Smooth muscle cell of the coronary artery (primary cell): ENCODE results near the gene TLK2. TPM values are rescaled to one million over a fixed set of nuclear protein-coding genes. Genes with fewer than 3 reads are reported as not detected.

ENCODE experiments used
- total RNA-seq: library from RNA; depleted of rRNA; stranded (reverse); fragments of >200 nt; gene quantifications from 2 replicates; pipeline ENCODE4 v1.2.3, GENCODE V29; 2014; ENCODE audit warnings: low replicate concordance

TLK2 gene
- total RNA-seq = 43.4 and 44.0 TPM in 2 replicates

DNA sequence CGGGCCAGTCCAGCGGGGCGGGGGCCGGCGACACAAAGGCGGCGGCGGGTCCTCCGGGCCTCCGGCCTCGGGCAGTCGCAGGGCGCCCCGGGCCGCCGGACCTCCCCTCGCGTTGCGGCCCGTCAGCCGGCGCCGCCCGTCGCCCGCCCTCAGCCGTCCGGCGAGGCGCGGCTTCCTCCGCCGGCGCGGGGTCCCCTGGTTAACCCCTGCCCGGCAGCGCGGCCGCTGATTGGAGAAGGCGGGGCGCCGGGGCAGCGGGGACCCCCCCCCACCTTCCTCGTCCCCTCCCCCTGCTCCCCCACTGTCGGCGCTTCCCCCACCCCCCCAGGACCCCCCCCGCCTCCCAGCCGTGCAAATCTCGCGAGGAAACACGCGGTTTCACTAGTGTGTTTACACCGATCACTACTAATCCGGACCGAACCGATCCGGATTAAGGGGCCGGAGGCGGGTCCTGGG lies at the start of gene TLK2:
TSS of gene TLK2 (plus strand) at position 402 of the 456 bp plus-strand sequence. CDS start 2,301 bp downstream, outside the sequence.

DNA sequence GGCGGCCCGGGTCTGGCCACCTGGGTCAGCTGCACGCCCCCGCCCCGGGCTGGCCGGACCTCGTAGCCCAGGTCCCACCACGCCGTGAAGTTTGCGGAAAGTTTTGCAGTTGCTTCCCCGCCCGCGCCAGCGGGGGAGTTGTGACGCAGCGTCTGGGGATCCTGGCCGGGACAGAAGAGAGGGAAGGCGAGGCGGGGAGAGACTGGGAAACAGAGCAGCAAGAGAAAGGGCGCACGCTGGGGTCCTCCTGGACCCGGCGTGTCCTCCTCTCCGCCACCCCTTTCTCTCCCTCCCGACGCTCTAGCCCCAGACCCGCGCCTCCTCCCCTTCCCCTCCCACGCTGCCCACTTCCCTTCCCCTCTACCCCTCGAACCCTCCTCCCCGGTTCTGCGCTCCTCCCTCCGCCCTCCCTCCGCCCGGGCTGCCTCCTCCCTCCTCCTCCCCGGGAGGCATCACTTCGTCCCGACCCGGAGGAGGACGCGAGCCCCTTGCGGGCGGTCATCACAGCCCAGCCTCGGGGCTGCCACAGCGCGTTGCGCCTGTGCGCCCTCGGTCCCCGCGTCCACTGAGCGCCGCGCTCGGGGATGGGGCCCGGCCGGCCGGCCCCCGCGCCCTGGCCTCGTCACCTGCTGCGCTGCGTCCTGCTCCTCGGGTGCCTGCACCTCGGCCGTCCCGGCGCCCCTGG lies 148.7 kb downstream of the TLK2 start, which contains the start of gene MRC2:
TSS of gene MRC2 (plus strand) at position 452 of the 685 bp plus-strand sequence. CDS start at position 585, 133 bp downstream.

Other genes with a start within 250 kb of the TLK2 start
- not detected in 2 replicates for gene EFCAB3, start 98.3 kb upstream of the TLK2 start, total RNA-seq
- gene METTL2A, start 54.9 kb upstream of the TLK2 start, total RNA-seq = 7.4 and 19.7 TPM in 2 replicates
- gene MRC2, start 148.8 kb downstream of the TLK2 start, total RNA-seq = 124 and 319 TPM in 2 replicates